Measurements from ENCODE around the gene RERE. TPM values are rescaled to one million over a fixed set of nuclear protein-coding genes. Genes with fewer than 3 reads are reported as not detected.
A peak's percentile ranks its signal among the peaks of the same experiment; 100 is the strongest.

The RERE gene
- total and polyA plus RNA-seq, 4 donors, result 26.8 to 133 (median 82.7) TPM

DNA sequence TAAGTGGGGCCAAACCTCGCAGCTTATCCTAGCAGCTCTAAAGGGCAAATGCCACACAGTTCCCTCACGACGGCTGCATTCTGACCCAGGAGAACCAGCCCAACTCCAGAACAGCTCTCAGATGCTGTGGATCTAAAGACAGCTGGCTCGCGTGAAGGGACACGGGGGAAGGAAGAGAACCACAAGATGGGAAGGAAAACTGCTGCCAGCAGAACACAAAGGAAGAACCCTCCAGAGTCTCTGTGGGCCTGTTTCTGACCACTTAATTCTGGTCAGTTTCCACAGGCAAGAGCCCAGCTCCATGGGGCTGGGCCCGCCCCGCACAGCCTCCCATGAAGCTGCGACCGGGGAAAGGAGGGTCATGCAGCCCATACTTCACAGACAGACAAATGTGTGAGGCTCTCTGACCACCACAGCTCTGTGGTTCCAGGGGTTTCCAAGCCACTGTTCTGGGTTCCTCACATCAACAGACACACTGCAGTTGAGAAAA lies 438.4 kb downstream of the RERE start:
- intact Hi-C loops (cut with DNase I), result loop anchor here in 1 of 2 donors (10.0 kb wide), 1 partner anchor 146 kb away; no protein-coding TSS in a partner anchor
- ATAC-seq (ENCODE audit: low FRiP score), result peak; percentile 57
- H3K4me3 ChIP-seq (ENCODE audit: low read length in 2 of 2), result no peak overlapping the region
- DNase-seq, result no peak
- peak overlapping the region in 1 of 2 donors; percentile 13 for H3K27ac ChIP-seq (ENCODE audit: low read depth in 1 of 2, low read length in 2 of 2)
- no peaks in the 10 kb centered on the region for H3K9me3 ChIP-seq (ENCODE audit: control insufficient read depth, low read length)
- peaks cover under 1 to 6% of the 10 kb centered on the region in 2 donors for H3K4me1 ChIP-seq (ENCODE audit: control insufficient read depth in 1 of 2, insufficient read depth in 2 of 2, low read length in 2 of 2)
- H3K27me3 ChIP-seq (ENCODE audit: control insufficient read depth in 1 of 2, insufficient read depth in 2 of 2, low read length in 1 of 2), result no peaks in the 10 kb centered on the region
- no peaks in the 10 kb centered on the region for H3K36me3 ChIP-seq (ENCODE audit: control insufficient read depth in 1 of 2, insufficient read depth in 2 of 2, low read length in 1 of 2)
- 60% methylated on average over 10 of the region's 10 CpGs for WGBS, 2 donors

DNA sequence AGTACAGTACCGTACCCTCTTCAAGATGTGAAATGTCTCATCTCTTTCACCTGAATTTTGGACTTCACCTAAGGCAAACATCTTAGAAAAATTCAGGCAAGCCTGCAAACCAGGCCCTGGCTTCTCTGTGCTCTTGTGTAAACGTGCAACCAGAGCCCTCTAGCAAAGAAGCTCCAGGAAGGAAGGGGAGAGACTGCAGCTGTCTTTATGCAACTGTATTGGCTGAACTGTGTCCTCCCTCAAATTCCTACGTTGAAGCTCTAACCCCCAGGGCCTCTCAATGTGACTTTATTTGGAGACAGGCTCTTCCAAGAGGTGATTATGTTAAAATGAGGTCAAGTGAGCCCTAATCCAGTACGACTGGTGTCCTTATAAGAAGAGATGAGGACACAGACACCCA lies 439.3 kb downstream of the RERE start:
- Histone ChIP-seq H3K9me3 (ENCODE audit: control insufficient read depth, low read length) (no peaks in the 10 kb centered on the region), H3K4me1 (ENCODE audit: control insufficient read depth in 1 of 2, insufficient read depth in 2 of 2, low read length in 2 of 2) (peaks cover 2 to 6% of the 10 kb centered on the region in 2 donors), H3K4me3 (ENCODE audit: low read length in 2 of 2) (no peak overlapping the region), H3K36me3 (ENCODE audit: control insufficient read depth in 1 of 2, insufficient read depth in 2 of 2, low read length in 1 of 2) (no peaks in the 10 kb centered on the region), H3K27ac (ENCODE audit: low read depth in 1 of 2, low read length in 2 of 2) (no peak overlapping the region), H3K27me3 (ENCODE audit: control insufficient read depth in 1 of 2, insufficient read depth in 2 of 2, low read length in 1 of 2) (no peaks in the 10 kb centered on the region)
- intact Hi-C loops (cut with DNase I), result loop anchor here in 1 of 2 donors (10.0 kb wide), 1 partner anchor 147 kb away; no protein-coding TSS in a partner anchor
- no peak for ATAC-seq (ENCODE audit: low FRiP score)
- 50 to 57% methylated on average over 4 of the region's 4 CpGs for WGBS, 2 donors
- no peak for DNase-seq

DNA sequence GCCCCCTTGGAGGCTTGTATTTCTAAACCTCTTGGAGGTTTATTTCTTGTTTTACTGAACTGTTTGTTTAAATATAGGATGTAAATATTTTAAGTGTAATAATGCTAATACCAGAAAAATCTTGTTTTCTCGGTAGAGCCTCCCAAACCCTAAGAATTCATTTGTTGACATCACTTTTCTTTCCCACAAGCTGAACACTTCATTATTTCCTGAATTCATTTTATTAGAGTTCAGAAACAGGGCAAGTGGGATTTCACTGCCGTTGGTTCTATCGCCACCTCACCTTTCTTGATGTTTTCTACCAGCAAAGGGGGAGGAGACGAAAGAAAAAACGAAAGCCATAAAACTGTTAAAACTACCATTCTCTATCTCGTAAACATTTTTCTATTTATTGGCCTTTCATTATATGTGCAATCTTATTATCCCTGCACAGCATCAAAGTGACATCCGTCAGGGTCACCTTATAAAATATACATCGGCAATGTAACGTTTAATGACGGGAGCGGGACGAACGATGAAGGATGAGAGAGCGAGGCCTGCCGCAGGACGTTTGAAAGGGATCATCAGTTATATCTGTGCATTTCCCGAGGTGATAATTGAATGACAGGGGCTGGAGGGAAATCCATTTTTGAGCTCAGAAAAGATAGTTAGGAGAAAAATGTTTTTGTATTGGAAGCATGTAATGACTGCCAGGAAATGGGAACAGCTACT lies 440.0 kb downstream of the RERE start:
- Histone ChIP-seq H3K4me3 (ENCODE audit: low read length in 2 of 2) (no peak overlapping the region), H3K27me3 (ENCODE audit: control insufficient read depth in 1 of 2, insufficient read depth in 2 of 2, low read length in 1 of 2) (no peaks in the 10 kb centered on the region), H3K9me3 (ENCODE audit: control insufficient read depth, low read length) (no peaks in the 10 kb centered on the region), H3K27ac (ENCODE audit: low read depth in 1 of 2, low read length in 2 of 2) (no peak overlapping the region), H3K36me3 (ENCODE audit: control insufficient read depth in 1 of 2, insufficient read depth in 2 of 2, low read length in 1 of 2) (no peaks in the 10 kb centered on the region), H3K4me1 (ENCODE audit: control insufficient read depth in 1 of 2, insufficient read depth in 2 of 2, low read length in 2 of 2) (peaks cover 4 to 6% of the 10 kb centered on the region in 2 donors)
- 90 to 91% methylated on average over 17 of the region's 17 CpGs for WGBS, 2 donors
- ATAC-seq (ENCODE audit: low FRiP score), result no peak
- intact Hi-C loops (cut with DNase I), result loop anchor here in 1 of 2 donors (10.0 kb wide), 1 partner anchor 147 kb away; no protein-coding TSS in a partner anchor
- no peak for DNase-seq

DNA sequence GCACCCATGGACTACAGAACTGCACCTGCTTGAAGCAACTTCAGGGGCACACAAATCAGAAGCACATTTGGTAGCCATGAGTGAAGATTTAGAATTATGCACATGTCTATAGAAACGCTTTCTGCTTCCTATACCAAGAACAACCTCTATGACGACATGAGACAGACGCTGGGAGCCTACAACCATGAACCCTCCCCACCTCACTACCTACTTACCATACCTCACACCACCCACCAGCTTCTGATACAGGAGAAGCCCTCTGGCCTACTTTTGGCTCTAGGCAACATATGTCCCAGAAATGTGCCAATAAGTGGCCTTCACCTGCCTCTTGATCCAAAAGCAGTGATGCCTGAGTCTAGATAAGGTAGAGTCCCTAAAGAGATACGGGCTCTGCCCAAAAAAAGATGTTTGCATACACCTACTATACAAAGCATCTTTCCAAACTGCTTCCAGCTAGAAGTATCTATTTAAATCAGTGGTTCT lies 441.0 kb downstream of the RERE start:
- no peaks in the 10 kb centered on the region for H3K27me3 ChIP-seq (ENCODE audit: control insufficient read depth in 1 of 2, insufficient read depth in 2 of 2, low read length in 1 of 2)
- no peak overlapping the region for H3K27ac ChIP-seq (ENCODE audit: low read depth in 1 of 2, low read length in 2 of 2)
- no peaks in the 10 kb centered on the region for H3K36me3 ChIP-seq (ENCODE audit: control insufficient read depth in 1 of 2, insufficient read depth in 2 of 2, low read length in 1 of 2)
- ATAC-seq (ENCODE audit: low FRiP score) (no peak), DNase-seq (no peak)
- WGBS, 2 donors, result 72 to 87% methylated on average over 4 of the region's 4 CpGs
- H3K9me3 ChIP-seq (ENCODE audit: control insufficient read depth, low read length), result no peaks in the 10 kb centered on the region
- peaks cover 4 to 6% of the 10 kb centered on the region in 2 donors for H3K4me1 ChIP-seq (ENCODE audit: control insufficient read depth in 1 of 2, insufficient read depth in 2 of 2, low read length in 2 of 2)
- intact Hi-C loops (cut with DNase I), result loop anchor here in 1 of 2 donors (10.0 kb wide), 1 partner anchor 148 kb away; no protein-coding TSS in a partner anchor
- no peak overlapping the region for H3K4me3 ChIP-seq (ENCODE audit: low read length in 2 of 2)

DNA sequence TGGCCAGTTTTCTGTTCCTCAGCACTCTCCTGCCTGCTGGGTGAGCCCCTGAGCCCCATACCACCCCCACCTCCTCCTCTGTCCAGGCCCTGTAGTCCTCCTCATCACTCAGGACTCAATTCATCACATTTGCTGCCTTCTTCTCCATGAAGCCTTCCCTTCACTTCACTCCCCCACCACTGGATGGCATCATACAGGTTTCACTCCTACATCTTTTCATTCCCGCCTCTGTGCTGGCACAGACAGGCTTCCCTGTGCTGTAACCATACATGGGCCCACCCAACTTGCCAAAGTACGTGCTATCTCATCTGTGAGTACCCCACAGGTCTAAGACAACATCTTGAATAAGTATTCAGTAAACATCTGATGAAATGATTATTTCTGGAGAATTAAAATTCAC lies 442.6 kb downstream of the RERE start:
- H3K27me3 ChIP-seq (ENCODE audit: control insufficient read depth in 1 of 2, insufficient read depth in 2 of 2, low read length in 1 of 2), result no peaks in the 10 kb centered on the region
- 83 to 85% methylated on average over 2 of the region's 2 CpGs for WGBS, 2 donors
- H3K4me1 ChIP-seq (ENCODE audit: control insufficient read depth in 1 of 2, insufficient read depth in 2 of 2, low read length in 2 of 2), result peaks cover 6 to 7% of the 10 kb centered on the region in 2 donors
- peak overlapping the region; percentile 46 to 89 for H3K27ac ChIP-seq (ENCODE audit: low read depth in 1 of 2, low read length in 2 of 2)
- no peaks in the 10 kb centered on the region for H3K9me3 ChIP-seq (ENCODE audit: control insufficient read depth, low read length)
- ATAC-seq (ENCODE audit: low FRiP score) (no peak), DNase-seq (no peak)
- H3K4me3 ChIP-seq (ENCODE audit: low read length in 2 of 2), result no peak overlapping the region
- no peaks in the 10 kb centered on the region for H3K36me3 ChIP-seq (ENCODE audit: control insufficient read depth in 1 of 2, insufficient read depth in 2 of 2, low read length in 1 of 2)
- intact Hi-C loops (cut with DNase I), result loop anchor here (5.0 to 10.0 kb wide), 3 partner anchors 32 to 150 kb away; no protein-coding TSS in a partner anchor

DNA sequence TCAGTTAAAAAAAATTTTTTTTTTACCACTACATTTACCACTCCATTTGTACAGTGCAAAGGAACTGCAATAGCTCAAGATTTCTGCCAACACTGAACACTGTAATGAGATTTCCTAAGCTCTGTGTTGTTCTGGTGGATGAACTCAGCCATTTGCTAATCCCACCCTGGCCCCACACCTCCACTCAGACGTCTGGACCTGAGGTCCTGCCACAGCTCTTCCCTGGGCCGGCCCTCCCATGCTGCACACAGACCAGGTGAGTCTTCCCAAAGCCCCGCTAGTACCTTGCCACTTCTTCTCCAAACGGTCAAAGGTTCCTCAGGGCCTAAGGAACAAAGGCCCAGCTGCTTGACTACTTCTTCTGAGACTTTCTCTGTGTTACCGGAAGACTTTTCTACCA lies 443.1 kb downstream of the RERE start:
- Histone ChIP-seq H3K27me3 (ENCODE audit: control insufficient read depth in 1 of 2, insufficient read depth in 2 of 2, low read length in 1 of 2) (no peaks in the 10 kb centered on the region), H3K4me1 (ENCODE audit: control insufficient read depth in 1 of 2, insufficient read depth in 2 of 2, low read length in 2 of 2) (peaks cover 6 to 7% of the 10 kb centered on the region in 2 donors), H3K27ac (ENCODE audit: low read depth in 1 of 2, low read length in 2 of 2) (peak overlapping the region; percentile 46 to 89), H3K9me3 (ENCODE audit: control insufficient read depth, low read length) (no peaks in the 10 kb centered on the region), H3K36me3 (ENCODE audit: control insufficient read depth in 1 of 2, insufficient read depth in 2 of 2, low read length in 1 of 2) (no peaks in the 10 kb centered on the region), H3K4me3 (ENCODE audit: low read length in 2 of 2) (no peak overlapping the region)
- ATAC-seq (ENCODE audit: low FRiP score), result peak; percentile 13
- WGBS, 2 donors, result 75 to 79% methylated on average over 5 of the region's 5 CpGs
- peak in 1 of 2 donors; percentile 67 for DNase-seq
- intact Hi-C loops (cut with DNase I), result loop anchor here (5.0 to 10.0 kb wide), 3 partner anchors 33 to 150 kb away; no protein-coding TSS in a partner anchor

DNA sequence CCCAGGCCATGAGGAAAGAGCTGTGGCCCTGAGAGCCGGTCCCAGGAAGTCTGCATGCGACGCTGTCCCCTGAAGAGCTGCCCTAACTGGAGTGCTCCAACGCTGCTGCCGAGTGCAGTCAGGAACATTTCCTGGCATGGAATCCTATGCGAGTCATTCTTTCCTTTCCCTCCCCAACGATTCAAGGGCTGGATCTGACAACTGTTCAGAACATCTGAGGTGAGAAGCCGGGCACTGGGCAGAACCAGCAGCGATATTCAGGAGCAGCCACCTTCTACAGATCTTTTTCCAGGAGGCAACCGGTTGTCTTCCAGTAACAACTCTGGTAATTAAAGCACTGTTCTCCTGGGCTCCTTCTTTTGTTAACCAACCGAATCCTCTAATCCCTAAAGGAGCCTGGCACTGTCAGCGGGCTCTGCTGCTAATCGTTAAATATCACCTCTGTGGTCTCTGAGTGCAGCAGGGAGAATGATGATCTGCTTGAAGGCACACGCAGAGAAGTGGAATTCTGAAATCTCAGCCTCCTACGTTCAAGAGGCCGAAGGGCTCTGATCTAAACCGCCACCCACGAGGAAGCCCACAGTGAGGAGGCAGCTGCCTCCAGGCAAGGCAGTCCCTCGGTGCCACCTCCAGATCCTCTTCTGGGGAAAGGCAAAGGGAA lies 443.7 kb downstream of the RERE start:
- H3K9me3 ChIP-seq (ENCODE audit: control insufficient read depth, low read length), result no peaks in the 10 kb centered on the region
- DNase-seq (peak; percentile 77 to 87), ATAC-seq (ENCODE audit: low FRiP score) (peak; percentile 90)
- peaks cover 6 to 7% of the 10 kb centered on the region in 2 donors for H3K4me1 ChIP-seq (ENCODE audit: control insufficient read depth in 1 of 2, insufficient read depth in 2 of 2, low read length in 2 of 2)
- no peaks in the 10 kb centered on the region for H3K36me3 ChIP-seq (ENCODE audit: control insufficient read depth in 1 of 2, insufficient read depth in 2 of 2, low read length in 1 of 2)
- H3K27me3 ChIP-seq (ENCODE audit: control insufficient read depth in 1 of 2, insufficient read depth in 2 of 2, low read length in 1 of 2), result no peaks in the 10 kb centered on the region
- H3K4me3 ChIP-seq (ENCODE audit: low read length in 2 of 2), result no peak overlapping the region
- intact Hi-C loops (cut with DNase I), result loop anchor here (5.0 to 10.0 kb wide), 3 partner anchors 34 to 151 kb away; no protein-coding TSS in a partner anchor
- 6% methylated on average over 19 of the region's 19 CpGs for WGBS, 2 donors
- H3K27ac ChIP-seq (ENCODE audit: low read depth in 1 of 2, low read length in 2 of 2), result peak overlapping the region; percentile 89 to 98

DNA sequence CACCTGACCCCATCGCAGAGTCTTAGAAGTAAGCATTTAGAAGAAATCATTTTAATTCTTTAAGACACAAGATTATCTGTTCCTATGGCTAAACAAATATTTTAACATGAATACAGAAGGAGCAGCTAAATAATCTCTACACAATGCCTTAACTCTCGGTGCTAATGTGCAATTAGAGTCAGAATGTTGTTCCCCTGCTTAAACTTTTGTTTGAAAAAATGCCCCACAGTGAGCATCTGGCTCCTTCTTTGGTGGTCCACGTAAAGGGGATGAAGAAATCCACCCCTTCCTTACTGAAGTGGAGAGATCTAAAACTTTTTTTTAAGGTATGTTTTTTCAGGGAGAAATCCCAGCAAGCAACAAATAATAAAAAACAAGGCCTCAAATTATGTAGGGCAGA lies 444.3 kb downstream of the RERE start:
- ATAC-seq (ENCODE audit: low FRiP score) (no peak), DNase-seq (no peak)
- intact Hi-C loops (cut with DNase I), result loop anchor here (5.0 to 10.0 kb wide), 3 partner anchors 34 to 152 kb away; no protein-coding TSS in a partner anchor
- Histone ChIP-seq H3K4me3 (ENCODE audit: low read length in 2 of 2) (no peak overlapping the region), H3K27ac (ENCODE audit: low read depth in 1 of 2, low read length in 2 of 2) (peak overlapping the region; percentile 72 to 98), H3K36me3 (ENCODE audit: control insufficient read depth in 1 of 2, insufficient read depth in 2 of 2, low read length in 1 of 2) (no peaks in the 10 kb centered on the region), H3K9me3 (ENCODE audit: control insufficient read depth, low read length) (no peaks in the 10 kb centered on the region), H3K4me1 (ENCODE audit: control insufficient read depth in 1 of 2, insufficient read depth in 2 of 2, low read length in 2 of 2) (peaks cover 6 to 7% of the 10 kb centered on the region in 2 donors), H3K27me3 (ENCODE audit: control insufficient read depth in 1 of 2, insufficient read depth in 2 of 2, low read length in 1 of 2) (no peaks in the 10 kb centered on the region)
- 43 to 44% methylated on average over 3 of the region's 3 CpGs for WGBS, 2 donors
